Stimulated activated CD8-positive, alpha-beta memory T cell treated with anti-CD3 and anti-CD28 coated beads, Interleukin-12 subunit alpha, Interleukin-12 subunit beta, amount 100 ng/mL, for 24 hours (primary cell): ENCODE measurements around the gene DENND2D.
"Not testable (repeated sequence)": the region's sequence is repeated elsewhere in the genome, so short reads cannot be mapped to it uniquely, and the experiment has no call there.

Experiments
- DNase-seq: peaks from one replicate; pipeline ENCODE4 v3.0.0-alpha.2; 2020; ENCODE audit errors: extremely low read depth

The DENND2D gene

DNA sequence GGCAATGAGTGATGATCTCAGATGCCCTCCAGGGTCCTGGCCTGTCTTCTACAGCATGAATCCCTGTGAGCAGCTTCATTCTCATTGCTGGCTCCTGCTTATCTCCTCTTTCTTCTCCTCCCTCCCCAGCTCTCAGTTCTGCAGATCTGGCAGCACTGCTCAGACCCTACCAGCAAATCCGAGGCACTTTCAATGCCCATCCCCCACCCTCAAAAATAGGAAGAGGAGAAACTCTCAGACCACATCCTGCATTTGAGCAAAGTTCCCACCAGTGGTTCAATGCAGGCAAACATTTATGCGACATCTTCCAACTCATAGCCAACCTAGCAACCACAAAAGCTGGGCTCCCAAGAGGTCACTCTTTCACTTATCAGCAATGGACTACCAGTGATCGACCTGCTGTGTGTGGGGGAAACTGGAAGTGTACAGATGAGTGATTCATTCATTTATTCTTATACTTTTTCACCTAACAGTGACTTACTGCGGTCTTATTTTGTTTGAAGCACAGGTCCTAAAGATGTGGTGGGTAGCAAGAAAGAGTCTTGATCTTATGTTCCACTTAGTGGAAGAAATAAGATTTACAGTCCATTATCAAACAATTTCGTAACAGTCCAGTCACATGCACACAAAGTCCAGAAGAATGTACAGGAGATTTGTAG, 21.3 kb upstream of the DENND2D start:
- DNase-seq: no peak

DNA sequence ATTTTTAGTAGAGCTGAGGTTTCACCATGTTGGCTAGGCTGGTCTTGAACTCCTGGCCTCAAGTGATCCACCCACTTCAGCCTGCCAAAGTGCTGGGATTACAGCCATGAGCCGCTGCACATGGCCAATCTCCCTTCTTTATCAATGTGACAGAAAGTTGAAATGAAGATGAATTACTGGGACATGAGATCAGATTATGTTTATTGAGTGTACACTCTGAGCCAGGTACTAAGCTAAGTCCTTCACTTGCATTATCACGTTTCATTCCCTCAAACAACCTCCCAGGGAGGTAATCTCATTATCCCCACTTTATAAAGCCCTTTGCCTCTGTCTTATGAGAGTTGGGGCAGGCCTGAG, 20.8 kb upstream of the DENND2D start:
- DNase-seq: no peak

DNA sequence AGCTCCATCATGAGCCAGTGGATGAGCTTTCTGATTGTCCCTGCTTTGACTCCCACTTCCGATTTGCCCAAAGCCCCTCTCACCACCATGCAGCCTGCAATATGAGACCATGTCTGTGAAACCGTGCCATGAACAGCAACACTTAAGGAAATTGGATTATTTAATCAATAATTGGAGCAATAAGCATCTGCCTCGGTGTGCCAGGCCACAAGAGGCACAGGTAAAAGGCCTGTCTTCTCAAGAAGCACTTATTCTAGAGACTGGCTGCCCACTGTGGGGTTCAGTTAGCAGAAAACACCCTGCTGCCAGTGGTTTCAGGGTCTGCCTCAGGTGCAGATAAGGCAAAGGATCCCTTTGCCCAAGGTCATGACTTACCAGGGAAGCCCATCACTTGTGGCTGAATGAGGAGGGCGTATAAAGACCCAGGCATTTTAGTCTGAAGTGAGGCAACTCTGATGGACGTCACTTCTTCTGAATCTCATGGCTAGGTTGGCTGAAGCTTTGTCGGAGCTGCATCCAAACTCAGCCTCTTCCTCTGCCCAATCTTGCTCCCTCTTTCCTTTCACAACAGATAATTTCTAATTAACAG, 19.9 kb upstream of the DENND2D start:
- no peak for DNase-seq

DNA sequence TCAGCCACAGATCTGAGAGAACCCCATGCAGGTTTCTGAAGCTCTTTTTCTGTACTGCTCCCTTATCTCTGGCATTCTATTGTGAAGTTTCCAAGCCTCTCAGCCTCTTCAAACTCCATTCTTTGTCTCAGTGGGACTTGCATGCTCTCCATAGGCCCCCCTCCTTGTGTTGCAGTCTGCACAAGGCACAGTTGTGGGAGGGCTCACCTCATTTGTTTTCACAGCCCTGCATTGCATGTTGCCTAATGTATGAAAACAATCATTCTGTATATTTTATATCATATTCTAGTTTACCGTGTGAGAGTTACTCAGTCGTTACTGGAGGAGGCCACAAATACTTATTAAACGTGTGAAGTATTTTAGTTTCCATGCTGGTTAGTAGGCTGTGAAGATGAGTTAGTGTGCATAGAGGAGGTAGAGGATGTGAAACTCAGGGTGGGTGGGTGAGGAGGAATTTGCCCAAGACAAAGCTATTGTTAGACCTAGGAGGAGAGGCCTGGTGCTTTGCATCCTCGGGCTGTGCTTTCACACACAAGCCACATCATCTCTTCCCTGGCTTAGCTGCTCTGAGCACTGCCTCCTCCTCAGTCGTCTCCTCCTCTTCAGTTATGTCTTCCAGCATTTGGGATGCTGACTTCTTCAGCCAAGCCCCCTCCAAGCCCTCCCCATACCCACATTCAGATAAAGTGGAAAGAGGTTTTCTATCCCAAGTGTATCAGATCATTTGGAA, 19.3 kb upstream of the DENND2D start:
- DNase-seq: no peak

DNA sequence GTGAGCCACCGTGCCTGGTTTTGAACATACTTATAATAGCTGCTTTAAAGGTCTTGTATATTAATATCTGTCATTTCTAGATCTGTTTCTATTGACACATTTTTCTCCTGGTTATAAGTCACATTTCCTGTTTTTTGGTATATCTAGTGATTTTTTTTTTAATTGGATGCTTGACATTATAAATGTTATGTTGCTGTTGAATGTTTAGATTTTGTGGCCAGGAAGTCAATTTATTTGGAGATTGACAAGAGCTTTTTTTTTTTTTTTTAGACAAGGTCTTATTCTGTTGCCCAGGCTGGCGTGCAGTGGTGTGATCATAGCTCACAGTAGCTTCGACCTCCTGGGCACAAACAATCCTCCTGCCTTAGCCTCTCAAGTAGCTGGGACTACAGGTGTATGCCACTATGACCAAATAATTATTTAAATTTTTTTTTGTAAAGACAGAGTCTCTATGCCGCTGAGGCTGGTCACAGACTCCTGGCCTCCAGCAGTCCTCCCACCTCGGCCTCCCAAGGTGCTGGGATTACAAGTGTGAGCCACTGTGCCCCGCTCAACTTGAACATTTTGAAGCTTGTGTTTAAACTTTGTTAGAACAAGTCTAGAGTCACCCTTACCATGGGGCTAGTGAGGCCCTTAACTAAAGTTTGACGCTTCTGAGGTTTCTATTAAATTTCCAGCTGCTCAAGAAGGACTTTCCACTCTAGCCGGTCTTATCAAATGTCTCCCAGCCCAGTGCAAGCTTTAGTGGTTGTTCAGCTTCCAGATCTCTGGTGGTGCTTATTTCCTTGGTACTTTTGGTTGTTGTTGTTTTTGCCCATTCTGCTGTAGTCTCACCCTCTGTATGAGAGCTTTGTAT, 18.5 kb upstream of the DENND2D start:
- DNase-seq: no peak

DNA sequence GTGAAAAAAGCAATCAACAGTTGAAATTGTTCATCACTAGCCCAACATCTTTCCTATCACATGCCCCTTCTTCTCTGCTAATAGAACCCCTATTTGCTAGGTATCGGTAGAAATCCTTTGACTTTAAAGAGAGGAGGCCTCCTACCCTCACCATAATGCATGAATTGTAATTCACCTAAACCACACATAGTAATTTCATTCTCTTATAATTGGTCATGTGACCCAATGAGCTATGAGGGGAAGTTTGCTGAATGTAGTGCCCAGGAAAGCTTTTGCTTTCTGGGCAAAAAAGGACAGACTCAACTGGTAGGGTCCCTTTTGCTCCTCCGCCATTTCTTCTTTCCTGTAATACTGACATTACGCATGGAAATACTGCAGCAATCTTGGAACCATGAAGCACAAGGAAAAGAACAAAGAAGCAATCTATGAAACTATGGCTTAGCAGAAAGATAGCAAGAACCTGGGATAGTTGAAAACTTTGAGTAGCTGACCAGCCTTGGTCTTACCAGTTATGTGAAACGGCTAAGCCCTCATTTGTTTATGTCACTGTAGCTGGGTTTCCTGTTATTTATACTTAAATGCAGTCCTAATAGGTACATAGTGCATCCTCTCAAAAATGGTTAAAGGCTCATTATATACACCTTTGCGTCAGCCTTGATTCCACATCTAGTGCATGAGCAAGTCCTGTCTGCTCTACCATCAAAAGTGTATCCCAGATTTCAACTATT, 16.9 kb upstream of the DENND2D start:
- DNase-seq: no peak

DNA sequence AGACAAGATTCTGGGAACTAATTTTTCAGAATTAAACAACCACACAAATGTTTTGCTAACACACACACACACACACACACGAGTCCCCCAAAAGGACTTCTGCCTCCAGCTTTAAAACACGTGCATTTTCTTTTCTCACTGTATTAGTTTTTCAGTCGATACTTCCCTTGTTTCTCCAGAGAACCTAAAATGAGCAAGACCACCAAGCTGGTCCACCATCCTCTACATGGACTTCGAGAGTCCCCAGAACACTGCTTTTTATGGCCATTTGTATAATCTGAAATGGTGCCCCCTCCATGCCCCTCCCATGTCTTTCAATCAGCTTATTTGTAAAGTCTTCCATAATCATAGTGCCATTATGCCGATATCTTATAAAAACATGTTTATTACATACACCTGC, 16.3 kb upstream of the DENND2D start:
- no peak for DNase-seq

DNA sequence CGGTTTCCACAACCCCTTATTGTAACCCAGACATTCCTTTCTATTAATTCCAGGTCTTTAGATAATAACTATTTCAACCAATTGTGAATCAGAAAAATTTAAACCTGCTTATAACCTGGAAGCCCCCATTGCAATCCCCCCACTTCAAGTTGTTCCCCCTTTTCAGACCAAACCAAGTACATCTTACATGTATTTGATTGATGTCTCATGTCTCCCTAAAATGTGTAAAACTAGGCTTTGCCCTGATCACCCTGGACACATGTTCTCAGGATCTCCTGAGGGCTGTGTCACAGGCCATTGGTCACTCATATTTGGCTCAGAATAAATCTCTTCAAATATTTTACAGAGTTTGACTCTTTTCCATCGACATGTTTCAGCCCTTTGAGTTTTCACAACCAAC, 14.8 kb upstream of the DENND2D start:
- DNase-seq: not testable (repeated sequence)

DNA sequence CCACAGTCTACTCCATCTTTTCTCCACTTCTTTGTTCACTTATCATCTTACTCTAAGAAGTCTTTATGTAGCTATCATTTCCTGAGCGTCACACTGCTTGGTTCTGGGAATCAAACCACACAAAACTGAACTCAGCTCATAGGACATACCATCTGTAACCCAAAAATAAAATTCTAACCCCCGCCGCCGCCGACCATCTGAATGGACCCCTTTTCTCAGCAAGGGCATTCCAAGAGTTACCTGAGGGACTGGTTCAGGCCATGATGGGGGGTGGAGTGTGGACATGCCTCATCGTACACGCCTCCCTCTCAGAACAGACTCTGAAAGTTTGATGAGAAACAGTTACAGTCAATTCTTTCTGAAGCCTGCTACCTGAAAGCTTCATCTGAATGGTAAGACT, 14.4 kb upstream of the DENND2D start:
- no peak for DNase-seq

DNA sequence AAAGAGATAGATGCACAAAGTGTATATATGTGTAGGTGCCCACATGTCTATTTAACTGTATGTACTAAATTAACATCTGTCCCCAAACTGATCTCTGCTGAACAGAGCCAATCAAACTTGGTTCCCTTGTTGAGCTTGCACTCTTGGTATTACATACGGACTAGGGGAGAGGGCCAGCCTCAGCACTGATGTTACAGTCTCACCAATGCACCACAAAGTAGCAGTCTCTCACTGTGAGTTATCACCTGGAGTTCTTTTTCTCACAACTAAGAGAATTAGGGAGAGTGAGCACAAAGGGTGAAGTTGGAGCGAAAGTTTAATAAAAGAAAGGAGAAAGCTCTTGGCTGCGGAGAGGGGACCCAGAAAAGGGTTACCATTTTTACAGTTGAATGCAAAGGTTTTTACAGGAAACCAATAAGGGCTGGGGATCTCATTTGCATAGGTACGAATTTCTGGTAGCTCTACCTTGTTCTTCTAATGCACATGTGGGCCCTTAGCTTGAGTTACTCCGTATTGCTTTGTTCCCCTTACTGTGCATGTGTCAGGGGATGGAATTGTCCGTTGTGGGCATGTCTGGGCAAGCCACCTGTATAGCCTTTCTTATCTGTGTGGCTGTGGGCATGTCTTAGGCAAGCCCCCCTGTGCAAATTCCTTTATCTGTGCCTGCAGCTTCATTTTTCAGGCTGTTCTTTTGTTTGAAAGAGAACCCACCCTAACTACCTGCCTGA, 13.8 kb upstream of the DENND2D start:
- DNase-seq: no peak

DNA sequence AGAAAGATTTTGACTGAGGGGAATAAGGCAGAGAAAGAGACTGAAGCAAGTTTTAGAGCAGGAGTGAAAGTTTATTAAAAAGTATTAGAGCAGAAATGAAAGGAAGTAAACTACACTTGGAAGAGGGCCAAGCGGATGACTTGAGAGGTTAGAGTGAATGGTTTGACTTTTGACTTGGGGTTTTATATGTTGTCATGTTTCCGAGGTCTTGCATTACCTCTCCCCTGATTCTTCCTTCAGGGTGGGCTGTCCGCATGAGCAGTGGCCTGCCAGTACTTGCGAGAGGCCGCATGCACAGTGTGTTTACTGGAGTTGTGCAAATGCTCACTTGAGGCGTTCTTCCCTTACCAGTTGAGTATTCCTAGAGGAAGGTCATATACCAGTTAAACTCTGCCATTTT, 13.0 kb upstream of the DENND2D start:
- DNase-seq: no peak

DNA sequence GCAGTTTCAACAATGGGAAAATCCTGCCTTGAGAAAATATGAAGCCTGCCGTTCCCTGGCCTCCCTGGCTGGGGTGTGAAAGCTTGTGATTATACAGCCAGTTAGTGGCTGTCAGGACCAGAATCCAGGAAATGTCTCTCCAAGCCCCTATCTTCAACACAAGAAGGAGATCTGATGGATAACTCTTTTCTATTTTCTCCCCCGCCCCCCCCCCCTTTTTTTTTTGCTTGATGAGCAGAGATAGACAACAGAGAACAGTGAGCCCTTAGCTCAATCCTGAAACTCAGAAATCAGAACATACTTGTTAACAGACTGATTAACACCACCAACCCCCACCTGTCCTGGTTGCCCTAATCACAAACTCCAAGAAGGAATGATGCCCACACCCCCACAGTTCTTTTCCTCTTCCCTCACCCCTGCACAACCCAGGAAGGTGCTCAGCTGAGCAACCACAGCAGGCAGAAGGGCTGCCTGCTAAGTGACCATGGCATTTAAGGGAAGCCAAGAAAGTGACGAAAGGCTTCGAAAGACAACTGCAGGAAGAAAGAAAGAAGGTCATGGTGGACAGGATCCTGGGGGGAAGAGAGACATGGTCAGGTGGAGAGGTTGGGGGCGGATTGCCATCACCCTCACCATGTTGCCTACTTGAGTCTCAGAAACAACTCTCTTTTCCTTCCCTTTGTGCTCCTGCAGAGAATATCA, 12.3 kb upstream of the DENND2D start:
- no peak for DNase-seq

DNA sequence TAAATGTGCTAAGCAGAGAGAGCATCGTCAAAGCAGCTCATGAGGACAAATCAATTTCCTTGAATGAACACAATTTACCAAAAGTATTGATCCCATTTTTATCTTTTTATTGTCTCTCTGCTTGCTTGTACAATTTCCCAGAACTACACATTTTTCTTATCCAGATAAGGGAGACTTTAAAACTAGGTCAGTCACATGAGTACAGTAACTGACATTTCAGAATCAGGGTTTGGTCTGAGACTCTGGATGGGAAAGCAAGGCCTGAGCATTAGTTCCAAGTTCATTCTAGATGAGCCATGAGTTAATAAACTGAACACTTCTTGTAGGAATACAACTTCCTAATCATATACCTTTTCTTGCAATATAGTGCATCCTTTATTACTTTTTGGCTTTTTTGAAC, 11.5 kb upstream of the DENND2D start:
- DNase-seq: no peak

DNA sequence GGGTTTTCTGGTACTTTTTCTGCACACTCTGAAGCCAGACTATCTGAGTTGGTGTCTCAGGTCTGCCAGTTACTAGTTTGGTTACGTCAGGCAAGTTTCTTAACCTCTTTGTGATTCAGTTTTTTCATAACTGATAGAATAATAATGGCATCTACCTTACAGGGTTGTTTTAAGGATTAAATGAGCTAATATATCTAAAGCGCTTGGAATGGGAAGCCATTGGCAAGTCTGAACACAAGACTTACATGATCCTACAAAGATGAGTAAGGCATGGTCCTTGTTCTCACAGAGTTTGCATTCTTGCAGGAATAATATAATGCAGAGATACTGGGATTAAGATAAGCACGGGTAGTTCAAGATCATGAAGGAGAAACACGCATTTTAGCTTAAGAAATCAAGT, 9.2 kb upstream of the DENND2D start:
- no peak for DNase-seq

DNA sequence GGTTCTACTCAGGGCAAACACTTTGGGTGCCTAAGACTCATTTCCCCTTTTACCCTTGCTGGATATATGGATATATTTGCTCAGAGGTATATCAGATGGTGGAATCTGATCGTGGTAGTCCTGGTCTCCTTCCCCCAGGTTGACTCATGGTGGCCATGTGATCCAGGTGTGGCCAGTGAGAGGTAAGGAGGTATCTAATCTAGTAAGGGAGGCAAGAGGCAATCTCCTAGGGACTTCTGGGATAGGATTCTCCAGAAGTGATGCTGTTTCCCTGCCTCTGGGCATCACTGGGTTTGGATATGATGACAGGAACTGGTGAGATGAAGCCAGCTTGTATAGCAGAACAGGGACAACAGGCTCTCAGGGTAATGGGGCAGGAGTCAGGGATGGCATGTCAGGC, 8.5 kb upstream of the DENND2D start:
- DNase-seq: no peak

DNA sequence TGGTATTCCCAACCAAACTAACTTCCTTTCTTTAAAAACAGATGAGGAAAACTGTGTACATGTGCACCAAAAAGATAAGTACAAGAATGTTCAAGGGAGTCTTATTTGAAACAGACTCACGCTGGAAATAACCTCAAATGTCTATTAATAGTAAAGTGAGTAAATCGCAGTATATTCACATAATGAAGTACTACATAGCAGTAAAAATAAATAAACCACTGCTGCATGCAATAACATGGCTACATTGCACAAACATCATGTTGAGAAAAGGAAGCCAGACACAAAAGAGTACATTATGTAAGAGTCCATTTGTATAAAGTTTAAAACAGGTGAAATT, 5.2 kb upstream of the DENND2D start:
- no peak for DNase-seq

DNA sequence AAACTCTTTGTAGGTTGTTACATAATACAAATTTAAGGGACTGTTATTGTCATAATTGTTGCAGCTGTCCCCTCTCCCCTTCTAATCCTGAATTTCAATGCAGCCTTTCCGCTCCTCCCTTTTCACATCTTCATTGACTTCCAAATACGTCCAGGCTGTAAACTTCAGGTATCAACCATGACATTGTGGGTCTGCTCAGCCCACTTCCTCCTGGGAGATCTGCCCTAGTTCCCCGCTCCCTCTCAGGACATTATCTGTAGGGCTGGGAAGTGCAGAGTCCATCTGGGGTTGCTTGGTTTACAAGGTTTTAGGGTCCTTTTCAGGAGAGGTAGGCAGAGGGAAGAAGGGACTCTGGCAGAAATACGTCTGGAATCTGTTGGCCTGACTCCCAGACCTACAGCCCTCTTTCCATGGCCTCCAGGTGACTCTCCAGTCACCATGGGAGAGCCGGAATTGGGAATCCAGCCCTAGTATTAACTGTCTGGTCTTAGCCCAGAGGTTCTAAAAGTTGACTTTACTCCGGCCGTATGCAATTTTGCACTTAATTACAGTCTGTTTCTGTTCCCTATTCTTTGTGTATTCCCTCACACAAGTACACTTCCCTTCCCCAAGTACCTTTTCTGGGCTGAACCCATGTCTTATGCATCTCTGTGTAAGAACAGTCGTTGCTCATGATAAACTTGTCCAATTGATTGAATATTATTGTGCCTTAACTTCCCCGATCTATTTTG, 4.7 kb upstream of the DENND2D start:
- DNase-seq: no peak

DNA sequence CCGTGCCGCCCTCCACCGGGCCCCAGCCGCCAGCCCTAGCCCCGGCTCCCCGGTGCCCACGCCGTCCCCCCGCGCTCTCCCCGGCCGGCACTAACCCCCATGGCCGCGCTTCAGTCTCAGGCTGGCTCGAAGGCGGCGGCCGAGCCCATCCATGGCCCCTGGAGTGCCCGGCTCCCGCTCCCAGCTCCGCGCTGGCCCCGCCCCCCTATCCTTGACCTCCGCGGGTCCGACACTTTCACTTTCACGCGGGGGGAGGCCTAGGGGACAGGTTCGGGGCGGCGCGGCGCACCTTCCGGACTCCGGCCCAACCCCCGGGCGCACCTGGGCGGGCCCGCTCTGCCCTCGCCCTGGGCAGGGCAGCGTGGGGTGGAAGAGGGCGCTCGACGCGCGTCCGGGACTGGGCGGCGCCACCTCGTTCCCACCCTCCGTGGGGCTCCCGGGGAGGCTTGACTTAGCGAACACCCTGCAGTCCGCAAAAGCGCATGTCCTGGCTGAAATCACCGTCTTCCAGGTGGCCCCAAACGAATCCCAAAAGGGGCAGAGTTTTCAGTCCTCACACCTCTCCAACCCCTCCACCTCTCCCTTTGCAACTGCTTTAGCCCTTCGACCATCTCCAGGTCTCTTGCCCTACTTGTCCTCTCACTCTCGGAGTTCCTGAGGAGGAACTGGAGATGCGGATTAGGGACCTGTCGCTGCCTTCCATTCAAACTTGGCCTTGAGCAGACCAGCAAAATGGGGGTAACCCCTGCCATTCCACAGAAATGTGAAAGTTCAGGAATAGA, 3.9 kb upstream of the DENND2D start:
- DNase-seq: no peak

DNA sequence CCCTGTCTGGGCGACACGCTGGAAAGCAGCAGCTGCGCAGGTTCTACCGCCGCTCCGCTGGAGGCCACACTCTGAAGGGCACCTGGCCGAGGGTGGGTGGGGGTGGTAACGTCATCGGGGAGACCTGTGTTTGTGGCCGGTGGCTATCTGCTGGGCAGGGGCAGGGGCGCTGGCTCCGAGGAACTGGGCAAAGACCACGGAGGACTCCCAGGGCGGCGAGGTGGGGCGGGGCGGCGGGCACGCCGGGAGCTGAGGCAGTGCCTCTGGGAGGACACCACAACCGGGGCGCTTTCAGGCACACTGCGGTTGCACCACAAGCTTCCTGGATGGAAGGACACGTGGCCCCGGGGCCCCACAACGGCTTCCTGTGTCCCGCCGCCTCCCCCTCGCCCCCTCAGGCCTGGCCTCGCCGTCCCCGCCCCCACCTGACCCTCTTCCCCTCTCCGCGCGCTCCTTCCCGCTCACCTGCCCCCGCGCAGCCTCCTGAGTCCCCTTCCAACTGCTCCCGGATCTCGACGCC, 3.3 kb upstream of the DENND2D start:
- peak; percentile 68 for DNase-seq
